H9 (cell line): ENCODE results near the gene ZMYND8. TPM values are rescaled to one million over a fixed set of nuclear protein-coding genes. Genes with fewer than 3 reads are reported as not detected.
A peak's percentile ranks its signal among the peaks of the same experiment; 100 is the strongest.
"Not testable (repeated sequence)": the region's sequence is repeated elsewhere in the genome, so short reads cannot be mapped to it uniquely, and the experiment has no call there.

Experiments used
- DNase-seq: peaks from one replicate; pipeline ENCODE4 v3.0.0-alpha.2; 2017
- H2AFZ ChIP-seq: one replicate; pipeline ENCODE4 v1.6.1; 2013; ENCODE audit warnings: mild to moderate bottlenecking, low read length, control low read depth, moderate library complexity
- H2AK5ac ChIP-seq: 2 replicates; pipeline ENCODE4 v1.6.1; 2013; ENCODE audit warnings: low read length, control low read depth, mixed read lengths; ENCODE audit not compliant: insufficient read length
- H2BK120ac ChIP-seq: one replicate; pipeline ENCODE4 v1.6.1; 2013; ENCODE audit warnings: low read depth, mild to moderate bottlenecking, low read length, control low read depth, inconsistent platforms; ENCODE audit not compliant: poor library complexity, severe bottlenecking
- H2BK12ac ChIP-seq: 2 replicates; pipeline ENCODE4 v1.6.1; 2013; ENCODE audit warnings: low read length, control low read depth, mixed read lengths, low read depth; ENCODE audit not compliant: insufficient read length
- H2BK15ac ChIP-seq: 2 replicates; pipeline ENCODE4 v1.6.1; 2013; ENCODE audit warnings: low read depth, low read length, control low read depth
- H2BK20ac ChIP-seq: one replicate; pipeline ENCODE4 v1.6.1; 2013; ENCODE audit warnings: low read depth, mild to moderate bottlenecking, low read length, control low read depth, inconsistent platforms; ENCODE audit not compliant: poor library complexity, severe bottlenecking
- H2BK5ac ChIP-seq: 2 replicates; pipeline ENCODE4 v1.6.1; 2013; ENCODE audit warnings: low read length, control low read depth, mixed read lengths; ENCODE audit not compliant: insufficient read length
- H3K14ac ChIP-seq: 2 replicates; pipeline ENCODE4 v1.6.1; 2013; ENCODE audit warnings: low read length, control low read depth; ENCODE audit not compliant: insufficient read depth
- H3K18ac ChIP-seq: 2 replicates; pipeline ENCODE4 v1.6.1; 2013; ENCODE audit warnings: low read depth, mild to moderate bottlenecking, mixed read lengths, low read length, control low read depth; ENCODE audit not compliant: insufficient read length
- H3K23ac ChIP-seq: 2 replicates; pipeline ENCODE4 v1.6.1; 2013; ENCODE audit warnings: low read length, control low read depth, mixed read lengths, low read depth; ENCODE audit not compliant: insufficient read length
- H3K23me2 ChIP-seq: 2 replicates; pipeline ENCODE4 v1.6.1; 2013; ENCODE audit warnings: low read depth, mild to moderate bottlenecking, mixed read lengths, low read length, control low read depth; ENCODE audit not compliant: insufficient read length, poor library complexity, severe bottlenecking
- H3K27ac ChIP-seq: 2 replicates; pipeline ENCODE4 v1.5.1; 2013; ENCODE audit warnings: low read length, control low read depth, mixed read lengths, low read depth; ENCODE audit not compliant: insufficient read length
- H3K27me3 ChIP-seq: 2 replicates; pipeline ENCODE4 v1.6.1; 2013; ENCODE audit warnings: low read length, control low read depth, inconsistent platforms; ENCODE audit not compliant: insufficient read depth
- H3K4ac ChIP-seq: 2 replicates; pipeline ENCODE4 v1.6.1; 2013; ENCODE audit warnings: low read depth, mild to moderate bottlenecking, control low read depth, inconsistent platforms, low read length, moderate library complexity
- H3K4me1 ChIP-seq: 2 replicates; pipeline ENCODE4 v1.6.1; 2013; ENCODE audit warnings: low read length, control low read depth, inconsistent platforms; ENCODE audit not compliant: insufficient read depth
- H3K4me2 ChIP-seq: 2 replicates; pipeline ENCODE4 v1.6.1; 2013; ENCODE audit warnings: low read length, control low read depth, mixed read lengths; ENCODE audit not compliant: insufficient read length, insufficient read depth
- H3K56ac ChIP-seq: 2 replicates; pipeline ENCODE4 v1.6.1; 2013; ENCODE audit warnings: low read depth, mild to moderate bottlenecking, mixed read lengths, low read length, control low read depth; ENCODE audit not compliant: insufficient read length
- H3K79me1 ChIP-seq: 2 replicates; pipeline ENCODE4 v1.6.1; 2013; ENCODE audit warnings: low read depth, mild to moderate bottlenecking, moderate library complexity, low read length, control low read depth, inconsistent platforms; ENCODE audit not compliant: insufficient read depth, poor library complexity, severe bottlenecking
- H3K79me2 ChIP-seq: 2 replicates; pipeline ENCODE4 v1.6.1; 2013; ENCODE audit warnings: low read length, control low read depth, inconsistent platforms; ENCODE audit not compliant: insufficient read depth
- H3K9ac ChIP-seq: 2 replicates; pipeline ENCODE4 v1.6.1; 2013; ENCODE audit warnings: low read length, control low read depth, mixed read lengths; ENCODE audit not compliant: insufficient read length; ENCODE audit errors: extremely low read depth
- H3K9me3 ChIP-seq: one replicate; pipeline ENCODE4 v1.6.1; 2013; ENCODE audit warnings: low read depth, low read length, inconsistent platforms; ENCODE audit not compliant: control insufficient read depth
- H3T11ph ChIP-seq: one replicate; pipeline ENCODE4 v1.6.1; 2013; ENCODE audit warnings: mild to moderate bottlenecking, low read length, control low read depth, inconsistent platforms
- H4K20me1 ChIP-seq: one replicate; pipeline ENCODE4 v1.6.1; 2013; ENCODE audit not compliant: control insufficient read depth, insufficient read length, insufficient read depth
- H4K5ac ChIP-seq: 2 replicates; pipeline ENCODE4 v1.6.1; 2013; ENCODE audit warnings: low read depth, mild to moderate bottlenecking, mixed read lengths, low read length, control low read depth; ENCODE audit not compliant: insufficient read length
- H4K8ac ChIP-seq: replicated peaks from 2 replicates; pipeline ENCODE4 v1.6.1; 2013; ENCODE audit warnings: low read length, control low read depth, mixed read lengths, low read depth; ENCODE audit not compliant: insufficient read length
- H4K91ac ChIP-seq: 2 replicates; pipeline ENCODE4 v1.6.1; 2013; ENCODE audit warnings: low read depth, mild to moderate bottlenecking, moderate library complexity, mixed read lengths, low read length, control low read depth; ENCODE audit not compliant: insufficient read length
- H3K27ac Mint-ChIP-seq, 3 experiments: 2 replicates in 2 of 3; 3 replicates in 1 of 3; pipeline ENCODE4 v1.8.0; 2020 to 2021; ENCODE audit warnings: mixed read lengths in 3 of 3, mild to moderate bottlenecking in 1 of 3, moderate library complexity in 1 of 3
- H3K27me3 Mint-ChIP-seq: 2 replicates; pipeline ENCODE4 v1.8.0; 2021; ENCODE audit warnings: low read depth, mild to moderate bottlenecking, moderate library complexity, mixed read lengths
- H3K36me3 Mint-ChIP-seq, 3 experiments: 2 replicates in 2 of 3; 3 replicates in 1 of 3; pipeline ENCODE4 v1.8.0; 2020 to 2021; ENCODE audit warnings: low read depth in 3 of 3, mixed read lengths in 3 of 3; ENCODE audit not compliant: insufficient read depth in 1 of 3
- H3K4me1 Mint-ChIP-seq, 2 experiments: 2 replicates each; pipeline ENCODE4 v1.8.0; 2020; ENCODE audit warnings: mixed read lengths in 2 of 2
- H3K4me3 Mint-ChIP-seq, 2 experiments: 2 replicates in 1 of 2; 3 replicates in 1 of 2; pipeline ENCODE4 v1.8.0; 2020 to 2021; ENCODE audit warnings: mild to moderate bottlenecking in 2 of 2, mixed read lengths in 2 of 2, moderate library complexity in 1 of 2
- H3K9me3 Mint-ChIP-seq, 2 experiments: 2 replicates in 1 of 2; 3 replicates in 1 of 2; pipeline ENCODE4 v1.8.0; 2020; ENCODE audit warnings: mild to moderate bottlenecking in 2 of 2, mixed read lengths in 2 of 2, moderate library complexity in 1 of 2
- WGBS: extraction: QIAGEN DNeasy Blood & Tissue Kit; methylation state at CpG from one replicate; pipeline ENCODE4 v1.1.7; 2013; ENCODE audit warnings: missing lambda C conversion rate, low lambda C conversion rate, mixed read lengths; ENCODE audit not compliant: insufficient read length; ENCODE audit errors: extremely low coverage; 5-methylcytosine and 5-hydroxymethylcytosine counted together
- total RNA-seq: library from RNA; stranded (reverse); gene quantifications from 2 replicates; pipeline ENCODE4 v1.2.1, GENCODE V29; 2021
- TF ChIP-seq, protein P1 (sequence below): fragments of 200-600 bp; sonication (generic); conservative IDR thresholded peaks from 3 replicates; pipeline ENCODE4 v1.8.0; 2021; ENCODE audit warnings: antibody characterized with exemption, mild to moderate bottlenecking

Gene ZMYND8
- total RNA-seq, 1 experiment from 2014 or later = 158 TPM

DNA sequence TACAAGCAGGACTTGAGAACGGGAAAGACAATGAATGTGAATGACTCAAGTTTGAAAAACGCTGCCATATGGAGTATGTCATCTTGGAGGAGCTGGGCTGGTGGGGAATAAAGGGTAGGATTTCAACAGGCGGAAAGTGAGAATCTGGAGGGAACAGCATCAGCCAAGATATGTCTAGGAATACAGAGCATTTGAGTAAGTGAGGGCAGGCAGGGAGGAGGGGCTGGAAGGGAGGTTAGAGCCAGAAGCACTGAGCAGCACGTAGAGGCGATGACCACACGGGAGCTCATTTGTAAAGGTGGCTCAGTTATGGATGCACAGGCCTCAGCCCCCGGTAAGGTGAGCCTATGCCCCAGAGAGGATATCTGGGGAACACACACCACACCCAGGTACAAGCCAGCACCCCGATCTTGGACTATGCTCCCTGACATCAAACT is 115.1 kb downstream of the ZMYND8 start:
- Histone ChIP-seq H3K9me3 (no peaks in the 10 kb centered on the region), H3K27ac (no peak overlapping the region), H3K4ac (no peak overlapping the region), H3K14ac (no peak overlapping the region), H4K5ac (no peak overlapping the region), H3K79me1 (no peaks in the 10 kb centered on the region), H2BK20ac (no peak overlapping the region), H3K9ac (no peak overlapping the region), H2AFZ (no peak overlapping the region), H2BK120ac (no peak overlapping the region), H4K8ac (no peak overlapping the region), H3K23ac (no peak overlapping the region), H3K4me1 (no peaks in the 10 kb centered on the region), H3K4me2 (no peak overlapping the region), H3K56ac (no peak overlapping the region), H3K23me2 (no peaks in the 10 kb centered on the region), H4K91ac (no peak overlapping the region), H3K27me3 (no peaks in the 10 kb centered on the region), H4K20me1 (no peaks in the 10 kb centered on the region), H2BK5ac (no peak overlapping the region), H2AK5ac (no peak overlapping the region), H3K79me2 (no peaks in the 10 kb centered on the region), H2BK15ac (no peak overlapping the region), H3K18ac (no peak overlapping the region), H3T11ph (no peak overlapping the region), H2BK12ac (no peak overlapping the region)
- peaks cover 51 to 79% (median 75%) of the 10 kb centered on the region in 3 experiments; a peak in 6 of 7 replicates for H3K36me3 Mint-ChIP-seq
- H3K27ac Mint-ChIP-seq = peak overlapping the region in 2 of 3 experiments; percentile 25 to 31; a peak in 2 of 7 replicates
- no peaks in the 10 kb centered on the region for H3K9me3 Mint-ChIP-seq
- H3K4me1 Mint-ChIP-seq = peaks cover 0 to 14% of the 10 kb centered on the region in 2 experiments; a peak in 2 of 4 replicates
- no peak for DNase-seq
- H3K27me3 Mint-ChIP-seq = no peaks in the 10 kb centered on the region
- TF ChIP-seq, protein P1, sequence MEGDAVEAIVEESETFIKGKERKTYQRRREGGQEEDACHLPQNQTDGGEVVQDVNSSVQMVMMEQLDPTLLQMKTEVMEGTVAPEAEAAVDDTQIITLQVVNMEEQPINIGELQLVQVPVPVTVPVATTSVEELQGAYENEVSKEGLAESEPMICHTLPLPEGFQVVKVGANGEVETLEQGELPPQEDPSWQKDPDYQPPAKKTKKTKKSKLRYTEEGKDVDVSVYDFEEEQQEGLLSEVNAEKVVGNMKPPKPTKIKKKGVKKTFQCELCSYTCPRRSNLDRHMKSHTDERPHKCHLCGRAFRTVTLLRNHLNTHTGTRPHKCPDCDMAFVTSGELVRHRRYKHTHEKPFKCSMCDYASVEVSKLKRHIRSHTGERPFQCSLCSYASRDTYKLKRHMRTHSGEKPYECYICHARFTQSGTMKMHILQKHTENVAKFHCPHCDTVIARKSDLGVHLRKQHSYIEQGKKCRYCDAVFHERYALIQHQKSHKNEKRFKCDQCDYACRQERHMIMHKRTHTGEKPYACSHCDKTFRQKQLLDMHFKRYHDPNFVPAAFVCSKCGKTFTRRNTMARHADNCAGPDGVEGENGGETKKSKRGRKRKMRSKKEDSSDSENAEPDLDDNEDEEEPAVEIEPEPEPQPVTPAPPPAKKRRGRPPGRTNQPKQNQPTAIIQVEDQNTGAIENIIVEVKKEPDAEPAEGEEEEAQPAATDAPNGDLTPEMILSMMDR = no peak
- no CpG with 5 or more reads among the region's 8 CpGs for WGBS
- H3K4me3 Mint-ChIP-seq = no peak overlapping the region

DNA sequence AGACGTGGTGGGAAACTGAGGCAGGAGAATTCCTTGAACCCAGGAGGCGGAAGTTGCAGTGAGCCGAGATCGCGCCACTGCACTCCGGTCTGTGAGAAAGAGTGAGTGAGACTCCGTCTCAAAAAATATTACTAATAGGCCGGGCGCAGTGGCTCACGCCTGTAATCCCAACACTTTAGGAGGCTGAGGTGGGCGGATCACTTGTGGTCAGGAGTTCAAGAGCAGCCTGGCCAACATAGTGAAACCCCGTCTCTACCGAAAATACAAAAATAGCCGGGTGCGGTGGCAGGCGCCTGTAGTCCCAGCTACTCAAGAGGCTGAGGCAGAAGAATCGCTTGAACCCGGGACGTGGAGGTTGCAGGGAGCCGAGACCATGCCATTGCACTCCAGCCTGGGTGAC is 116.4 kb downstream of the ZMYND8 start:
- H3K4me3 Mint-ChIP-seq, H3K4me2 ChIP-seq, H2BK5ac ChIP-seq, H4K5ac ChIP-seq, H2BK12ac ChIP-seq, H3K9me3 ChIP-seq, H3K18ac ChIP-seq, H3K27me3 Mint-ChIP-seq, H4K8ac ChIP-seq, H2AK5ac ChIP-seq, H3K27ac ChIP-seq, H3K4ac ChIP-seq, H3K23me2 ChIP-seq, H3K56ac ChIP-seq, H3K23ac ChIP-seq, H3T11ph ChIP-seq, DNase-seq, H4K20me1 ChIP-seq, H4K91ac ChIP-seq, H2BK15ac ChIP-seq, H3K9me3 Mint-ChIP-seq, H2BK120ac ChIP-seq, H3K9ac ChIP-seq, H3K79me1 ChIP-seq, H3K4me1 ChIP-seq, H2AFZ ChIP-seq, H2BK20ac ChIP-seq, H3K14ac ChIP-seq, H3K79me2 ChIP-seq, H3K27me3 ChIP-seq: not testable (repeated sequence)
- Mint-ChIP-seq H3K27ac (peak overlapping the region in 1 of 3 experiments; percentile 93; a peak in 2 of 7 replicates), H3K4me1 (peaks cover 0 to 14% of the 10 kb centered on the region in 2 experiments; a peak in 2 of 4 replicates), H3K36me3 (peaks cover 51 to 80% (median 75%) of the 10 kb centered on the region in 3 experiments; a peak in 6 of 7 replicates)
- no CpG with 5 or more reads among the region's 20 CpGs for WGBS
